ENCODE data around the gene NAP1L4. TPM values are rescaled to one million over a fixed set of nuclear protein-coding genes. Genes with fewer than 3 reads are reported as not detected.

Gene NAP1L4
- polyA plus RNA-seq, 1 of the 3 experiments (the other 2 are of a cell fraction) = 104 TPM

GRCh38 chr11:3014057-3014938, 22.2 kb upstream of the NAP1L4 start:
- H4K20me1 ChIP-seq (ENCODE audit: insufficient read depth) = no peaks in the 10 kb centered on the region
- H3K36me3 ChIP-seq (replicated peaks in 1 of 2; ENCODE audit: control insufficient read depth in 1 of 2, insufficient read depth in 2 of 2, low read length in 1 of 2) = peaks cover 54 to 71% of the 10 kb centered on the region in 2 experiments
- CTCF ChIA-PET = interaction anchor here (0.7 to 4.1 kb wide), 3 partner anchors 23 to 78 kb away, joined by 3 to 28 read pairs (median 3); no protein-coding TSS in a partner anchor
- H3K4me3 ChIP-seq (ENCODE audit: low read depth in 2 of 2, low read length in 1 of 2) = no peak overlapping the region
- no peak overlapping the region for H3K4me2 ChIP-seq
- H3K9me3 ChIP-seq = no peaks in the 10 kb centered on the region
- H2AFZ ChIP-seq (ENCODE audit: low read depth) = no peak overlapping the region
- no peak for DNase-seq
- POLR2A ChIA-PET = interaction anchor here (0.7 to 1.5 kb wide), 2 partner anchors 13 to 1032 kb away, joined by 3 to 4 read pairs; no protein-coding TSS in a partner anchor
- no peaks in the 10 kb centered on the region for H3F3A ChIP-seq (replicated peaks; ENCODE audit: insufficient read depth)
- TF ChIP-seq, protein P1, sequence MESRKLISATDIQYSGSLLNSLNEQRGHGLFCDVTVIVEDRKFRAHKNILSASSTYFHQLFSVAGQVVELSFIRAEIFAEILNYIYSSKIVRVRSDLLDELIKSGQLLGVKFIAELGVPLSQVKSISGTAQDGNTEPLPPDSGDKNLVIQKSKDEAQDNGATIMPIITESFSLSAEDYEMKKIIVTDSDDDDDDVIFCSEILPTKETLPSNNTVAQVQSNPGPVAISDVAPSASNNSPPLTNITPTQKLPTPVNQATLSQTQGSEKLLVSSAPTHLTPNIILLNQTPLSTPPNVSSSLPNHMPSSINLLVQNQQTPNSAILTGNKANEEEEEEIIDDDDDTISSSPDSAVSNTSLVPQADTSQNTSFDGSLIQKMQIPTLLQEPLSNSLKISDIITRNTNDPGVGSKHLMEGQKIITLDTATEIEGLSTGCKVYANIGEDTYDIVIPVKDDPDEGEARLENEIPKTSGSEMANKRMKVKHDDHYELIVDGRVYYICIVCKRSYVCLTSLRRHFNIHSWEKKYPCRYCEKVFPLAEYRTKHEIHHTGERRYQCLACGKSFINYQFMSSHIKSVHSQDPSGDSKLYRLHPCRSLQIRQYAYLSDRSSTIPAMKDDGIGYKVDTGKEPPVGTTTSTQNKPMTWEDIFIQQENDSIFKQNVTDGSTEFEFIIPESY (IDR thresholded peaks at IDR 0.05; ENCODE audit: borderline replicate concordance, low read depth) = no peak
- TF ChIP-seq TAF1 (IDR thresholded peaks at IDR 0.05; ENCODE audit: borderline replicate concordance, low read depth, low read length) (no peak), CTCF (IDR thresholded peaks at IDR 0.05) (no peak), CHD2 (IDR thresholded peaks at IDR 0.05; ENCODE audit: low read length, partially characterized antibody) (no peak), GABPA (IDR thresholded peaks at IDR 0.05; ENCODE audit: low read depth) (no peak), POLR2AphosphoS5 (IDR thresholded peaks at IDR 0.05; ENCODE audit: low read depth, low read length) (no peak), TEAD4 (IDR thresholded peaks at IDR 0.05; ENCODE audit: borderline replicate concordance, insufficient read depth) (no peak), EP300 (IDR thresholded peaks at IDR 0.05; ENCODE audit: borderline replicate concordance in 1 of 2, low read depth in 1 of 2, low read length in 1 of 2) (no peak), FOXM1 (IDR thresholded peaks at IDR 0.05; ENCODE audit: low read depth) (no peak), MEF2A (IDR thresholded peaks at IDR 0.05; ENCODE audit: borderline replicate concordance, low read depth) (no peak), REST (IDR thresholded peaks at IDR 0.05; ENCODE audit: low read depth, low read length) (no peak), JUND (IDR thresholded peaks at IDR 0.05) (no peak)
- TF ChIP-seq, protein P2, sequence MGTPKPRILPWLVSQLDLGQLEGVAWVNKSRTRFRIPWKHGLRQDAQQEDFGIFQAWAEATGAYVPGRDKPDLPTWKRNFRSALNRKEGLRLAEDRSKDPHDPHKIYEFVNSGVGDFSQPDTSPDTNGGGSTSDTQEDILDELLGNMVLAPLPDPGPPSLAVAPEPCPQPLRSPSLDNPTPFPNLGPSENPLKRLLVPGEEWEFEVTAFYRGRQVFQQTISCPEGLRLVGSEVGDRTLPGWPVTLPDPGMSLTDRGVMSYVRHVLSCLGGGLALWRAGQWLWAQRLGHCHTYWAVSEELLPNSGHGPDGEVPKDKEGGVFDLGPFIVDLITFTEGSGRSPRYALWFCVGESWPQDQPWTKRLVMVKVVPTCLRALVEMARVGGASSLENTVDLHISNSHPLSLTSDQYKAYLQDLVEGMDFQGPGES (IDR thresholded peaks at IDR 0.05; ENCODE audit: low read depth, low read length) = no peak
- no peaks in the 10 kb centered on the region for H3K27me3 ChIP-seq (ENCODE audit: insufficient read depth)
- 93% methylated on average over 16 of the region's 16 CpGs for WGBS (ENCODE audit: low lambda C conversion rate)
- peaks cover 0 to 10% of the 10 kb centered on the region in 2 experiments; a peak in 1 of 4 replicates for H3K4me1 ChIP-seq (ENCODE audit: control insufficient read depth in 1 of 2, insufficient read depth in 2 of 2, low read depth in 1 of 2, low read length in 1 of 2)
- no peaks in the 10 kb centered on the region for H3K9me2 ChIP-seq
- H3K9ac ChIP-seq = no peak overlapping the region
- H3K79me2 ChIP-seq (ENCODE audit: insufficient read depth) = no peaks in the 10 kb centered on the region
- 0 out of 4 replicates have a peak overlapping the region, but pooled peaks of 1 of the 2 experiments have one; percentile 68 for H3K27ac ChIP-seq (ENCODE audit: low read depth in 2 of 2, low read length in 1 of 2)

All from SK-N-SH (cell line).